Ecto neural progenitor cell (in vitro differentiated cells): ENCODE measurements around the gene BTBD16.

Source experiments
- DNase-seq: peaks from one replicate; pipeline ENCODE4 v3.0.0-alpha.2; 2018; ENCODE audit warnings: low spot score

BTBD16 gene

GRCh38 chr10:122294511-122295450 lies 23.7 kb downstream of the BTBD16 start:
- no peak for DNase-seq

DNA sequence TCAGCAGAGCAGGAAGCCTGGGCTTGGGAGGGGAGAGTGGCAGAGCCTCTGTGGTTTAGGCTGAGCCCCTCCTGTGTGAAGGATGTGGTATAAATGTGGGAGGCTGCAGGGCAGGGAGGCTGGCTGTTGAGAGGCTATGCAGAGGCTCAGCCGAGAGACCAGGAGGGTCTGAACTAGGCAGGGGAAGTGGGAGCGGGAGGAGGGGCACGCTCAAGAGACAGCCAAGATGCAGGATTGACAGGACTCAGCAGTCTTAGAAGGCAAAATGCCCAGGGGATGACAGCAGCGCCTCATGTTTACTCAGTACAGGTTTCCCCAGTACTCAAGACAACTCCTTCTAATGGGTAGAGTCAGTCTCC lies 24.3 kb downstream of the BTBD16 start:
- DNase-seq: no peak

- DNase-seq: no peak
Measured at GRCh38 chr10:122296363-122297120, 25.4 kb downstream of the BTBD16 start.

DNA sequence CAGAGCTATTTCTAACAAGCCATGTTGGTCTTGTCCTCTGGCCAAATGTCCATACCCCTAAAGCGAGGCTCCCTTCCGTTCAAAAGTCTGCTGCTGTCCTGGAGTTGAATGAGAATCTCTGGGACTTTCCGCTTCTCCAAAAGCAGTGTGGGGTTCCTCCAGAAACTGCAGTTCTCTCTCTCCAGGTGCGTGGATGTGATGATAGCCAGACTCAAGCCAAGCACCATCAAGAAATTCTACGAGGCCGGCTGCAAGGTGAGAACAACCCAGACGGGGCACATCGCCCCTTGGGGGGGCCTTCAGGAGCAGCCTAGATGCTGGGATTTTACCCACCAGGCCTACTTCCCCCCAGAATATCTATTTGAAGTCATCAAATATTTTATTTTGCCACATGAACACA lies 26.5 kb downstream of the BTBD16 start:
- no peak for DNase-seq

DNA sequence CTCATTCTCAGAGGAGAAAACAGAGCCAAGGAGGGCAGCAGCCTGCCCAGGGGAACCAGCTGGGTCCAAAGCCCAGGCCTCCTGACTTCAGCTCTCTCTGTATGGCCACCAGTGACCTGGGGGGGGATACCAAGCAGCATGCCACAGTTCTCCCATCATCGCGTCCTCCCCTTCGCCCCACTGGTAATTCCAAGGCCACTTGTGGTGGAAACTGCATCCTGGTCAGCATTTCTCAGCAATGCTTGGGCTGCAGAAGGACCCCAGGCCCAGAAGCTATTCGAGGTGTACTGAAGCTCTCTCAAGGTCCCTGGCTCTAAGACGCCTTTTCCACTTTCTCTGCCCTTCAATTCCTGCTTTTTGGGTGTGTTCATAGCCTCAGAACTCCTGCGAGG lies 27.1 kb downstream of the BTBD16 start:
- no peak for DNase-seq

DNA sequence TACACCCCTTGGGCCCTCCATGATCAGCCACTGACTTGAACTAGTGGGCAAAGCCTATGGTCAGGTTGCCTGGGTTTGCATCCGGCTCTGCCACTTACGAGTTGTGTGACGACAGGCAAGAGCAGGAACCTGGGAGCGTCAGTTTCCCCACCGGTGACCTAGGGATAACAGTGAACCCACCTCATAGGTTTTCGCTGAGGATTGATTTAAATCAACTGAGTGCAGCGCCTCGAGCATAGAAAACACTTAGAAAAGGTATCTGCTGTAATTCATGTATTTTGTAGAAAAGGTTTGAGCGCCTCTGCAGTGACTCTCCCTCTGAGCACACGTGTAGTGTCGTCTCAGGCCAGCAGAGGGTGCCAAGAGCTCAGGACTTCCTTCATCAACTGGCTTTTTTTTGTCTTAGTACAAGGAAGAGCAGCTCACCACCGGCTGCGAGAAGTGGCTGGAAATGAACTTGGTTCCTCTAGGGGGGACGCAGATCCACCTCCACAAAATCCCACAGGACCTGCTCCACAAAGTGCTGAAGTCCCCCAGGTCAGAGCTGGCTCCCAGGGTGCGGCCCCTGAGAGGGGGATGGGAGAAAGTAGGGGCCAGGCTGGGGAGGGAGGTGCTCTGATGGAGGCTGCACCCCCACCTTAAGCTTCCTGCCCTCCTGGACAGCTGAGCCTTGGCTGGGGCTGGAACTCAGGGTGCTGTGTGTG lies 27.7 kb downstream of the BTBD16 start:
- peak; percentile 71 for DNase-seq

DNA sequence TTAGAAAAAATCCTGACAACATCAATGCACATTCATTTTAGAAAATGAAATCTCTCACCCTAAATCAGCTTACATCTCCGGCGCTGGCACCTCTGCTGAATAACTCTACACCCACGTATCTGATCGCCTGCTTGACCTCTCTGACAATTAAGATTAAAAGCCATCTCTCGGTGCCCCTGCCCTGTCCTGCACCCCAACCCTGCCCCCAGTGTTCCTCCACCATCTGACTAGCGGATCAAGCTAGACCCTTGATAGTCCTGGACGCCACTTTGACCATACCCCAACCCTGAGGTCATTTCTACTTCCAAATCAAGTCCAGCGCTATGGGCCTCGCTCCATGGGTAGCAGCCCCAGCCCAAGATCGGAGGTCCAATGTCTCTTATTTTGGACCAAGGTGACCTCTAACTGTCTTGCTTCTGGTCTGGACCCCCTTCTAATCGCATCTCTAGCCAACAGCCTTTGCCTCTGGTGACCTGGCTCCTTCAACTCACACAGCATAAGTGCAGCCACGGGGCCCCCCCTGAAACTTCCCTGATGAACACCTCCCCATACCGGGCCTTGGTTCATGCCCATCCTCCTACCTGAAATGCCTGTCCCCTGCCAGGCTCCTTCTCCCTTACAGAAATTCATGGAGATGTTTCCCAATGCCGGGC lies 28.5 kb downstream of the BTBD16 start:
- no peak for DNase-seq

DNA sequence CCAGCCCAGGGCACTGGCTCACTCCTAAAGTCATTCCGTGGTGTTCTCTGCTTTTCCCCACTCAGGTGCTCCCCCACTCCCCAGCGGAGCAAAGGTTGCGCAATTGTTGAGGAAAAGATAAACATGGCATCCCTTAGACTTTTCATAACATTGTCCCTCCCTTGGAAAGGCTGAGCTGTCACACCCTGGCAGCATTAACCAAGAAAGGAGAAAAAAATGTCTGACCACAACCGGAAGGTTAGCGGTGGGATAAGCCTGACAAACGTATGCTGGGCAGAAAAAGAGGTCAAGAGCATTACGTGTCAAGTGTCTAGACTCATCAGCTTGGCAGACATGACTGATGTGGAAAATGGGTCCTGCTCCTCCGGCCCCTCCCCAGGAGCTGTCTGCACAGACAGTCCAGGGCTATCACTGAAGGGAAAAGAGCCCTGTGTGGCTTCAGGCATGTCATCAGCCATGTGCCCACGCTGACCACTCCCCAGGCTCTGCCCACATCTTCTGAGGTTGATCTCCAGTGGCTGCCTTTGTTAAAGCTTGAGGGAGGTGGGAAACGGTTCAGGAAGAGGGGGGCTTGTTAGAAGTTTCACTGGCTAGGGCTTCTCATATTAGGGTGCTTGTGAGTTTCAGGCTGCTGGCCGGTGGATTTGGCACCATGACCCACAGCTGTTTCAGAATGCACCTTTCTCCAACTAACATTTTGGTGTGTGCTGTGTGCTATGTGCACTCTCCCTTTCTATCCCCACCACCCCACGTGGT lies 30.1 kb downstream of the BTBD16 start:
- DNase-seq: no peak

DNA sequence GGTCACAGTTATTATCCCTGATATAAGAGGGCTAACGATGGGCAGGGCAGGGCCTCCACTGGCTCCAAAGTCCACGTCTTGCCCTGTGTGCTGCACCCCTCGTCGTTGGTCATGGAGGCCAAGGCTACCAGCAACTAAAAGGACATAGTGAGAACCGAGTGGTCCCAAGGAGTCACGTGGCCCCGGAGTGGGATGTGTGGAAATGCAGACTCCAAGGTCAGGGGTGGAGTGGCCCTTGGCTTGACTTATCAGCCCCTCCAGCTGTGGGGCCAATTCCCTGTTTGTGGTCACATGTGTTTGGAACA lies 30.7 kb downstream of the BTBD16 start:
- DNase-seq: no peak

DNA sequence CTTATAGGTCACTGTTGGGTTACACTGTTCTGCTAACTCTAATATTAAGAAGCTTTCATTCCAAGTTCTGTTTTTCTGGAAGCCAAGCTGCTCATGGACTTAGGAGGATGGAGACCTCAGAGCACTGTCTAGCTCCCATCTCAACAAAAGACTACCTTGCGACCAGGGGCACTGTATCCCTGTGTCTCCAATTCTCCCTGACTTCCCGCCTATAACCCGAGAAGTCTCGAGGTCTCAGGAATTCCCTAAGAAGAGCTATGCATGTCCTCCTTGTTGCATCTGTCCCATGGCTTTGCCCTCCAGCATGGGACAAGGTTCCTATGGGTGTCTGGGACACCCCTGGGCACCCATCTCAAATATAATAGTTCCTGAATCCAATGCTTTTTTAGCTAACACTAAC lies 31.2 kb downstream of the BTBD16 start:
- DNase-seq: no peak

DNA sequence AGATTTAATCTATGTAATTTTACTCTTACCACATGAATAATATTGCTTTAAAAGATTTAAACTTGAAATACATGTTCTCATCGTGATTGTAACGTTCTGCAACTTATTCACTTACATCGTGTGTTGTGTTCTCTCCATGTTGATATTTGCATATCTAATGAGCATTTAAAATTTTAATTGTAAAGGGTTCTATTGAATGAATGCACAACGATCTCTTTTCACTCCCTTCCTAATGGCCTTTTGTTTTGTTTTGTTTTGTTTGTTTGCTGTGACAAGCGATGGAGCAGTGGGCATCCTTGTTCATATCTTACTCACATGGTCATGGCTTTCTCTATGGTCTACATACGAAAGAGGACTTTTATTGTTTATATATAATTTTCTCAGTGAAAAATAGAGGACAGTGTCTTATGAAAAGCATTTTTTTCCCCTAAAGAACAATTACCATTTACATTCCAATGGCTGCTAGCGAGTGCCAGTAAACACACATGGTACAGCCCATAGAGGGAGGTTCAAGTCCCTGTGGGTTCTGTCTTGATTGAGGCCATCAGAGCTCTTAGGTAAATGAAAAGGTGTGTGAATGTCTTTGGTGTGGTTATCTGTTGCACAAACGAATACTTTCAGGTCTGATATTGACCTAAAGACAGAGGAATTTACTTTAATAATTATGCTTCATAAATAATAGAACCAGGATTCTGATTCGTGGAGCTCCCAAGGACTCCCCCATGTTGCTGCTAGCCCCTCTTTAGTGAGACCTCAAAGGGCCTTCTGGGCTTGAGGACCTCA lies 32.4 kb downstream of the BTBD16 start:
- DNase-seq: no peak

DNA sequence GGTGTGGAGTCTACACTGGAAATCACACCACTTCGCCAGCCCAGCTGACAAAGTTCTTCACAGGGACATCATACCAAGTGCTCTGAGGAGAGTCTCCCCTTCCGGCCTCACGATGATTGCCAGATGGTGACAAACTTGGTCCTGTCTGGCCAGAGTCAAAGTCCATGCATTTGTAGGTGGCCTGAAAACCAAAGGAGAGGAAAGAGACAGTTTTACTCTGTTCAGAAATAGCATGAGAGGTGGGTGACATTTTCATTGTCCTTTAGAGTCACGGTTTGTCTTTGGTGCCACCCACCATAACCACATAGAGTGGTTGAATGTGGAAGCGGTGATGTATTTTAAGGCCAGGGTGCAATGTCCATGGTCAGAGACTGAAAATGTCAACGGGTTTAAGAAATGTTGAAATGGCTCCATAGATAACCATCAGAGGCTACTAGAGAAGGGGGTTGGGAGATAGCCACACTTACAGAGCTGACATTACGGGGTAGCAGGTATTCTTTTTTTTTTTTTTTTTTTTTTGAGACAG lies 33.0 kb downstream of the BTBD16 start:
- DNase-seq: no peak

GRCh38 chr10:122306282-122306681 lies 35.2 kb downstream of the BTBD16 start:
- DNase-seq: no peak

DNA sequence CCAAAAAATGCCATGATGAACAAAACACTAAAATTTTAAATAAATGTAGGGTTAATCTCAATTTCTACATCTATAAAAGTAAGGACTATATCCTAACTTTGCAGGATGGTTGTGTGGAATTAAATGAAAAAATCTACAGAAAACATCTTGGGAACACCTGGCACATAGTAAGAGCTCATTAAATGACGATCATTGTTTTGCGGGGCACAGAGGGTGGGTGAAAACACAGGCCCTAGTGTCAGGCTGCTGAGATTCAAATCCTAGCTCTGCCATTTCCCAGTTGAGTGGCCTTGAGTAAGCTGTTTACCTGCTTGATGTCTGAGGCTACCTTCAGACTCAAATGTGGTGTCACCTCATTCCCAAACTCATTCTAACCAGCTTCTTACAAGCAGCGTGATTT lies 35.6 kb downstream of the BTBD16 start:
- DNase-seq: no peak

GRCh38 chr10:122307669-122308416 lies 36.7 kb downstream of the BTBD16 start:
- no peak for DNase-seq

GRCh38 chr10:122308417-122309141 lies 37.5 kb downstream of the BTBD16 start:
- no peak for DNase-seq

DNA sequence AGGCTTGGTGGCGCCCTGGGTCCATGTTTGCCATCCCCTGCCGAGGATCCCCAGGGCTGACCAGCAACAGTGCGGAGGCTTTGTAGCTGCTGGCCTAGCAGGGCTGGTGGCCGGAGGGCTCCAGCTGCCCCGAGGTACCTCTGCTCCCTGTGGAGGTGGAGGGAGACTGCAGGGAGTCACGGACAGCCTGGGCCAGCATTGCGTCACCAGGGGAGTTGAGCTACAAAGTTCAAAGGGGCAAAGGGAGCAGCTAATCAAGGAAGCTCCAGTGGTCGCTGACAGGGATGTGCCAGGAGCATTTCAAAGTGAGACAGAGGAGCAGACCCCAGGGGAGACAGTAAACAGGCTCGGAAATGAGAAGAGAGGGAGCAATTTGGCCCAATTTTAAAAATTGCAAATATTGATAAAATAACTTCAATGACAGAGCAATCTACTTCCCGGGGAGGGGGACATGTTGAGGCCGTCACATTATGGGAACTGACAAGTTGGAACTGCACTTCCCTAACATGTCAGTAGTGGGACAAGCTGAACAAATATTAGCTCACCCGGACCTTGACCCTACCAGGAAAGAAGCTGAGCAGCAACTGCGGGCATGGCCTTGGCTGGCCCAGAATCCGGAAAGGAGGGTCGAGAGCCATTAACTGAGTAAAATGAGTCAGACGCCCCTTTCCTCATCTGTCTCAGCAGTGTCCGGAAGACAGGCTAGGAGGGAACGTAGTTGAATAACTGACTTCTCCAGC lies 39.4 kb downstream of the BTBD16 start:
- DNase-seq: no peak

GRCh38 chr10:122311051-122311410 lies 39.9 kb downstream of the BTBD16 start:
- DNase-seq: no peak

DNA sequence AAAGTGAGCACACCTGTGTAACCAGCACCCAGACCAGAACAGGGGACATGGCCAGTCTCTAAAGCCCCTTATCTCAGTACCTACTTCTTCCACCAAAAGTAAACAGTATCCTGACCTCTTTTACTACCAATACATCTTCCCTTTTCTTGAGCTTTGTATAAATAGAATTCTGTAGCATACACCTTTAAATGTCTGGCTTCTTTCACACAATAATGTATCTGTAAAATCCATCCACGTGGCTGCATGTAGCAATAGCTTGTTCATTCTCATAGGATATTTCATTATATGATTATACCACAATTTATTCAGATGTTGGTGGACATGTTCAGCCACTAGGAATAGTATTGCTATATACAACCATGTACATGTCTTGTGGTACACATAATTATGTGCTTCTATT lies 40.6 kb downstream of the BTBD16 start:
- no peak for DNase-seq
